DMS 273 treated with DMSO at 0.1 percent for 48 hours (cell line): ENCODE data around the gene TTF2.

ENCODE experiments used
- DNase-seq: peaks from one replicate; lab custom pipeline; 2025; lab: John Stamatoyannopoulos, UW

TTF2 gene

DNA sequence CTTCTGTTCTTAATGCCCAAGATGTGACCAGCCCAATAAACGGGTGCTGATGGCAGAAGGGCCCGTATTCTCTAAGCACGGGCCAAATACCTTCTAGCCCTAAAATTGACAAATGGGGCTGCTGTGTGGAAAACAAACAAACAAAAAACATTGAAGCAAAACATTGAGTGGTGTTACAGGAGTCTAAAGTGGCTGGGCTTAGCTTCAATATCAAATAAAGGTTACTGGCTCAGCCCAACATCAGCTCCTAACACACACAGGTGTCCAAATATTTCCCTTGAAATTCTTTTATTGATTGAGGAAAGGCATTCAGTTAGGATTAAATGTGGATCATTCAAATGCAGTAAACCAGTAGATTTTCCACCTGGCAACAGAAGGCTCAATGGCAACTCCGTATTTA, 13.3 kb upstream of the TTF2 start:
- no peak for DNase-seq

DNA sequence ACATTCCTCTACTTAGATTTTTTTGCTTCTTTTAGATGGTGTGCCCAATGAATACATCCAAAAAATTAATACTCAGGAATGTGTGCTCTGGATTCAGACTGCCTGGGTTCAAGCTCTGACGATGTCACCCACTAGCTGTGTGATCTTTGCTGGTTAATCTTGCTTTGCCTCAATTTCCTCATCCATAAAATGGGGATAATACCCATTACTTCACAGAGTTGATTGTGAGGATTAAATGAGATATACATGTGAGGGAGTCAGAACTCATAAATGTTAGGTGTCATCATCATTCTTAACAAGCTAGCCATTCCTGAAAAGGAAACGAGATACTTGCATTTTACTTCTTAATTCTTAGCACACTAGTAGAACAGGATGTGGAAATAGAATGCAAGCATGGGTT, 12.9 kb upstream of the TTF2 start:
- DNase-seq: no peak

GRCh38 chr1:117049857-117050256, 10.3 kb upstream of the TTF2 start:
- DNase-seq: no peak

DNA sequence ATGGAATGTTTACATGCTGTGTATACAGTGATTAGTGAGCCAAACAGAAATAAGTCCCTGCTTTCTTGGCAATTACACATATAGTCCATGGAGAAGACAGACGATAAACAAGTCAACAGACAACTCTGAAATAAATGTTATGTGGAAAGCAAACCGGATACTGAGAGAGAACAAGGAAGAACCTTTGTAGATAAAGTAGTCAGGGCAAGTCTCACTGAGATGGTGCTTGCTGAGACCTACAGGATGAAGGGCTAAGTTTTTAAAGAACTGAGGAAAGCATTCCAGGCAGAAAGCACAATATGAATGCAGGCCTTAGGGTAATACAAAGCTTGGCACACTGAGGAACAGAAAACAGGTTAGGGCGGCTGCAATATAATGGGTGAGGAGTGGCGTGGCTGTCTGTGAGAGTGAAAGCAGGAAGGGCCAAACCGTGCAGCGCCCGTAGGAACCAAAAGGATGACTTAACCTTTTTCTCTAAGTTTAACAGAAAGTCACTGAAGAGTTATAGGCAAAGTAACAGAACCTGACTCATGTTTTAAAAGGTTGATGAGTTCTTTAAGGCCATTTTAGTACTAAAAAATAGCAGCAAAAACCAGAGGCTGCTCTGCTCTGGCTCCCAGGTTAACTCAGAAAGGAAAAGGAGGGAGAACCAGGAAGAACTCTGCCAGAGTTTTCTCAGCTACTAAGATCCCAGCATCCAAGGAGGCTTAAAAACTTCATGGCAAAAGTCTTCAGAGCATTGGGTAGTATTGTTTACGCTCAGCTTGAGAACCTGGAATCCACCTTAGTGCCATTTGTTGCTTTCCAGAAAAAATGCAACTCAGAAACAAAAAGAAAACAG, 8.7 kb upstream of the TTF2 start:
- no peak for DNase-seq

DNA sequence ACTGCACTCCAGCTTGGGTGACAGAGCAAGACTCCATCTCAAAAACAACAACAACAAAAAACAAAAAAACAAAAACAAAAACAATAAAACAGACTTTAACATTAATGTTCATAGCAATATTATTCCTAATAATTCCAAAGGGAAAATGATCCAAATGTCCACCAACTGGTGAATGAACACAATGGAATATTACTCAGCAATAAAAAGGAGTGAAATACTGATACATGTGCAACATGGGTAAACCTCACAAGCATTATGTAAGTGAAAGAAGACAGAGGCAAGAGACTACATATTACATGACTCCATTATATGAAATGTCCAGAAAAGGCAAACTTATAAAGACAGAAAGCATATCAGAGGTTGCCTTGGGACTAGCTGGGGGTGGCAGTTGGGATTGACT, 6.1 kb upstream of the TTF2 start:
- DNase-seq: no peak

- no peak for DNase-seq
These were observed 1.3 kb upstream of the TTF2 start for GRCh38 chr1:117058810-117059209.

GRCh38 chr1:117059334-117059677, 820 bp upstream of the TTF2 start:
- DNase-seq: no peak

DNA sequence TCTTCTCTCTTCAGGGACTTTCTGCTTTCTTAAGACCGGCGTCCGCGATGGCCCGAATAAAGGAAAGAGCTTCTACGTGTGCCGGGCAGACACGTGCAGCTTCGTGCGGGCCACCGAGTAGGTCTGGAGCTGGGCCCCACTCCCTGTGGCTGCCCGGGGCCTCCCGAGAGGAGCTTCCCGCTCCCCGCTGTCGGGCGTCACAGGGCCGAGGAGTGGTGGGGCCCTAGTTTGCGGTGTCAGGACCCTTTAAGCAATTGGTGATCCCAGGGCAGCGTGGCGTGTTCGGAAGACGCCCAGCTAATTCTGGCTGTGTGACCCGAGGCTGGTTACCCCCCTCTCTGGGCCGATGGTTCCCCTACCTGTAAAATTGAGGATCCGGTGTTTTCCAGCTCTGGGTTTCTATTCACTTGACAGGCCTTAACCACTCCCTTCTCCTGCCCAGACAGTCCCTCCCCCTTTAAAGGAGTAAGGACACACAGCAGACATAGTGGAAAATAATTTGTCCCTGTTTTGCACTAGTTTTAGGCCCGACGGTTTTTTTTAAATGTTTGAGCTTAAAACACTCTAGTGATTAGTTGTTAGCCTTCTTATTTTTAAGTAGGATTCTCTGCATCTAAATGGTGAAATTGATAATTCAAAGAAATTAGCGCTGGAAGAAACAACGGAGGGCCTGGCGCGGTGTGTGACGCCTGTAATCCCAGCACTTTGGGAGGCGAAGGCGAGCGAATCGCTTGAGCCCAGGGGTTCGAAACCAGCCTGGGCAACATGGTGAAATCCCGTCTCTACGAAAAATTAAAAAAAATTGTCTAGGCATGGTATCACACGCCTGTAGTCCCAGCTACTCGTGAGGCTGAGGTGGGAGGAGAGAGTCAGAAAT, 553 bp downstream of the TTF2 start:
- DNase-seq: no peak

DNA sequence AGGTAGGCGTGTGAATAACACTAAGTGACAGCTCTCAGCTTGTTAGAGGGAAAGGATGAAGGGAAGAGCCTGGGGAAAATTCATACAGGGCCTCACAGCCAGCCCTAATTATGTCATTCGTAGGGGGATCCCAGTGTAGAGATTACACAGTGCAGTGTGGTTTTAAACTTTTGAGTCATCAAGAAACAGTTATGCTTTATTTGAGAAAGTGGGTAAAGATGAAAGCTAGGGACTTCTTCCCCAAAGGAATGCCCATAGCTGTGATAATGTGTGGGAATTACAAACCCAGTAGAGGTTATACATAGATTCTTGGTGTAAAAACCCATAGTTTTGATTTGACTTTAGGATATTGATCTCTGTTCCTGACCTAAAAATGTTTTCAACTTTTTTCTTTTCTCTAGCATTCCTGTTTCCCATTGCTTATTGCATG, 1.9 kb downstream of the TTF2 start:
- DNase-seq: no peak

DNA sequence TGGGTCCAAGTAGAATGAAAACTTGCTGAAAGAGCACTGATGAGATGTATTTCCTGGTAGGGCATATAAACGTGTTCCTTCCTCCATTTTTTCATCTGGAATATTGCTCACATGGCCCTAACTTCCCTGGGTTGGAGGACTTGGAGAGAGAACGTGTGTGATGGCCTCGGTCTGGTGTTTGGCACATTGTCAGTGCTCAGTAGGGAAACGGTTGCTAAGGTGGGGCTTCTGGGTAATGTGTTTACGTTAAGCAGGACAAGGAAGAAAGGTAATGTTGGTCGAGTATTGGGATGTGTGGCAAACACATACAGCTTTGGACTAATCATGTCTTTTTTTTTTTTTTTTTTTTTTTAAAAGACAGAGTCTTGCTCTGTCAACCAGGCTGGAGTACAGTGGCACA, 6.2 kb downstream of the TTF2 start:
- DNase-seq: no peak

DNA sequence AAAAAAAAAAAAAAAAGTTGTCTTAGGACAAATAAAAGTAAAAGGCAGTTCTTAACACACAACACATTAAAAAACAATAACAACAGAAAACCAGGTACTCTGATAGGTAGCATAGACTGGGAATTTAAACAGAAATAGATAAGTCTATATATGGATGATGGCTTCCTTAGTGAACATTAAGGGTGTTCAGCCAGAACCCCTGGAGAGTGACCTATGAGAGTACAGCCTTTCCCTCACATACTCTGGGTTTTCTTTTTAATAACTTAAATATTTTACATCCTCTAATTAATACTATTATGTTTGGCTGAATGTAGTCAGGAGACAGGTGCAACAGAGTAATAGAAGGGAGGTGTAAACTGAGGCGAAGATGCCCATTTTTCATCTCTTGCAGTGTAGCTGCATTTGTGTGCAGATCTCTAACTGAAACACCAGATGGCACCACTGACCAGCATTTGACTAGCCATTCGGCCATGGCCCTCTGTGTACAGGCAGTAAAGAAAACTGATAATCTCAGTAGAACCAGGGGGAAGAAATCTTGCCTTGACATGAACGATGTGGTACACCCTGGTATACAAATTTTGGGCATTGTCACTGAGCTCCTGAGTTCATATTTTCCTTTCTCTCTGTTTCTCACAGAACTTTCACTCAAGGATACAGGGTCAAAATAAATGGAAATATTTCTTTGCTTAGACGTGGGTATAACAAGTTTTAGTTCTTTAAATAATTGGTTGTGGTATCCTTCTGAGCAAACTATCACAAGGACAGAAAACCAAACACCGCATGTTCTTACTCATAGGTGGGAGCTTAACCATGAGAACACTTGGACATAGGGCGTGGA, 7.6 kb downstream of the TTF2 start:
- no peak for DNase-seq

GRCh38 chr1:117068580-117068979, 8.5 kb downstream of the TTF2 start:
- no peak for DNase-seq

DNA sequence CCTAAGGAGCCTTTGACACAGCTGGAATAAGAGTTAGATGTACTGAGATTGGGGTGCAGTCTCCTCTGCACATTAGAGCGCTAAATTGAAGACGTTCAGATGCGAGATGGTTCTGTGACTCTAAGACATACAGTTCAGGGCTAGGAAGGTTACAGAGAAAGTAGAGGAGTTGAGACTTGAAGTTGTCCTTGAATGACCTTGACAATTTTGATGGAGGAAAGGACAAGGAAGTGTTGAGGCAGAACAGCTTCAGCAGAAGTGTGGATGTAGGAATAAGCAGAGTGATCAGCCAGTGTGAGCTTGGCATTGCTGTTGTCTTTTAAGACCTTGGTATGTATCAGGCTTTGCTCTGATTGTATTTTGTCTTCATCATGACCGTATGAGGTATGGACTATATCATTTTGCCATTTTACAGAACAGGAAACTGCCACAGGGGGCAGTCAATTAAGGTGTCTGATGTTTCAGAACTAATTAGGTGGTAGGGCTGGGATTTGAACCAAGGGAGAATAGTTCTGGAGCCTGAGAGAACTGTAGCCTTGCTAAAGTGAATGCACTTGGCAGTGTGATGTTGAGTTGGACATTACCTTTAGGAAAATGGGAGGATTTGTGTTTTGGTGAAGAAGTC, 9.2 kb downstream of the TTF2 start:
- DNase-seq: no peak

- DNase-seq: no peak
These were observed 10.0 kb downstream of the TTF2 start for GRCh38 chr1:117070124-117070523.

DNA sequence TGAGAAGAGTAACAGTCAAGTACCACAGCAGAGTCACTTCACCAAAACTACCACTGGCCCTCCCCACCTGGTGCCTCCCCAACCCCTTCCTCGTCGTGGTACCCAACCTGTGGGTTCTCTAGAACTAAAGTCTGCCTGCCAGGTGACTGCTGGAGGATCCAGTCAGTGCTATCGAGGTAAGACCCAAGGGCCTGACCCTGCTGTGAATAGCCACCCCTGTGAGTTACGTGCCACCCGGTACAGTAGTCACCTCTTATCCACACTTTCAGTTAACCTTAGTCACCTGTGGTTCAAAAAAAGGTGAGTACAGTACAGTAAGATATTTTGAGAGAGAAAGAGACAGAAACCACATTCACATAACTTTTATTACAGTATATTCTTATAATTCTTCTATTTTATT, 16.5 kb downstream of the TTF2 start:
- DNase-seq: no peak

GRCh38 chr1:117077267-117077666, 17.1 kb downstream of the TTF2 start:
- no peak for DNase-seq

DNA sequence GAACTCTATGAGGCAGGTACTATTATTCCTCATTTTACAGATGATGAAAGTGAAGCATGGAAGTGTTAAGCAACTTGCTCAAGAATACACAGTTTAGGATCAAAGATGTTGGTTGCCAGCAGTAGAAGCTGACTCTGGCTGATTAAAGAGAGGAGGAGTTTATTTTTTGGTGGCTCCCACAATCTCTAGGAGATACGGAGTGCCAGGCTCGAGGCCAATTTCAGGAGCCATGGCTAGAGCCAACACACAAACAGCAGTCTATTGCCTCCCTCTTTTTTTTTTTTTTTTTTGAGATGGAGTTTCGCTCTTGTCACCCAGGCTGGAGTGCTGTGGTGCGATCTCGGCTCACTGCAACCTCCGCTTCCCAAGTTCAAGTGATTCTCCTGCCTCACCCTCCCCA, 19.6 kb downstream of the TTF2 start:
- DNase-seq: no peak

DNA sequence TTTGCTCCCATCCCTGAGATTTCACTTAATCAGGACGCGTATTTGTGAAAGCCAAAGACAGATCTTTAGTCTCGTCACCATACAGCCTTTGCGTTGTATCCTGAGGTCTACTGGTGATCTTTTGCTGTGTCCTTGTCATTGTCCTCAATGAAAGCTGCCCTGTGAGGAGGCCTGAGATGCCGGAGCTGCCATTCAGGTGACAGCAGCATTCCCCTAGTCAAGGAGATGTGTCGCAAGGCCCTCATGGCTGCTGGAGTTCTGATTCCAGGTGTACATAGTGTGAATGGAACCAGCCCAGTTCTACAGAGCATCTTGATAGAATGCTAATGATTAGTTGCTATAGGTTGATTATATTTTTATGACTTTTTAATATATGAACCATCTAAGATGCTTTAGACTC, 24.1 kb downstream of the TTF2 start:
- DNase-seq: no peak

GRCh38 chr1:117087686-117088085, 27.6 kb downstream of the TTF2 start:
- DNase-seq: no peak

DNA sequence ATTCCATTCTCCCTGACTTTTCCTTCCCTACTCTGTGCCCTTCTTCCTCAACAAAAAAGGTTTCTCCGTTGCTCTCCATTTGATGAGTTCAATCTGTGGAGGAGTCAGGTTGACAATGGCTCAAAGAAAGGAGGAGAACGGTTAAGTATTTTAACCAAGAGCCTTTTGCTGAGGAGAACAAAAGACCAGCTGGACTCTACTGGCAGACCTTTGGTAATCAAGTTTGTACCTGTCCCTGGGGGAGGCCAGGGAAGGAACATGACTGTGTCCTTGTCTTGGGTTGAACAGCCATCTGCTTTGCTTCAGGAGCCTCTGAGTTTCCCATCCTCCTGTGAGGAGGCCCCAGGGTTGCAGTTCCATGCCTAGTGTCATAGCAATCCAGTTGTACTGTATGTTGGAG, 29.9 kb downstream of the TTF2 start:
- no peak for DNase-seq

GRCh38 chr1:117092594-117092993, 32.5 kb downstream of the TTF2 start:
- DNase-seq: no peak

- peak; percentile 61 for DNase-seq
These were observed 33.0 kb downstream of the TTF2 start for GRCh38 chr1:117093091-117093534.
